Stimulated activated CD8-positive, alpha-beta memory T cell treated with anti-CD3 and anti-CD28 coated beads, Interleukin-7, amount 100 ng/mL, for 1 hour (primary cell): ENCODE measurements around the gene LMBR1L.

Source experiments
- DNase-seq, 2 donors: peaks; one replicate each; pipeline ENCODE4 v3.0.0-alpha.2; 2020; ENCODE audit warnings: low read depth in 2 of 2

The LMBR1L gene

DNA sequence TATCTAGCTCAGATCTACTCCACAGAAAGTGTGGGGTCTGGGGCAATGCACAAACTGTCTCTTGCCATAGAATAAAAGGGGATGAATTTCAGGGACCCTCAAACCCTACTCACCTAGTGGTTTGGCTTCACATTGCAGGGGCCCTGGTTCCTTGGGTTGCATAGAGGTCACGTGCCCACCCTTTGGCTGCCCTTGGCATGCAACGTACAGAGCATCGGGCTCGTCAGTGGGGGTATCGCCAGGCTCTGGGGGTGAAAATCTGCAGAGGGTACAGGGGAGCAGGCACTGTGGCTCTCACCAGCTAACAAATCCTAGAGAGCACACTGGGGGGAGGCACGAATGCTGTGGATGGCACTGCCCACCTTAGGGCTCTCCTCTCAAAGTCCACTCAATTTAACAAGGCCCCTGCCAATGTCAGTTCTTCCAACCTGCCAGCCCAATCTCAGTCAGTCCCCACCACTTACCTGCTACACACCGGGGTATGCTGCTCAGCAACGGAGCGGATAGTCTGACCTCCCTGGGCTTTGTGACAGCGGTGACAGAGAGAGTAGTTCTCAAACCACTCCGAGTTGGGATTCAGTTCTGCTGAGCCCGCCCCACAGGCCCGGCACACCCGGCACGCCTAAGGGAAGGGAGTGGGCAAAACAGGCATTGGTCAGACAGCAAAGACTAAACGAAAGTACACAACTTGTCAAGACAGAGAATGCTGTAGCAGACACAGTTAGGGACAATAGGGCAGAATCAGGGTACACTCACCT lies 58.0 kb downstream of the LMBR1L start:
- DNase-seq = no peak

DNA sequence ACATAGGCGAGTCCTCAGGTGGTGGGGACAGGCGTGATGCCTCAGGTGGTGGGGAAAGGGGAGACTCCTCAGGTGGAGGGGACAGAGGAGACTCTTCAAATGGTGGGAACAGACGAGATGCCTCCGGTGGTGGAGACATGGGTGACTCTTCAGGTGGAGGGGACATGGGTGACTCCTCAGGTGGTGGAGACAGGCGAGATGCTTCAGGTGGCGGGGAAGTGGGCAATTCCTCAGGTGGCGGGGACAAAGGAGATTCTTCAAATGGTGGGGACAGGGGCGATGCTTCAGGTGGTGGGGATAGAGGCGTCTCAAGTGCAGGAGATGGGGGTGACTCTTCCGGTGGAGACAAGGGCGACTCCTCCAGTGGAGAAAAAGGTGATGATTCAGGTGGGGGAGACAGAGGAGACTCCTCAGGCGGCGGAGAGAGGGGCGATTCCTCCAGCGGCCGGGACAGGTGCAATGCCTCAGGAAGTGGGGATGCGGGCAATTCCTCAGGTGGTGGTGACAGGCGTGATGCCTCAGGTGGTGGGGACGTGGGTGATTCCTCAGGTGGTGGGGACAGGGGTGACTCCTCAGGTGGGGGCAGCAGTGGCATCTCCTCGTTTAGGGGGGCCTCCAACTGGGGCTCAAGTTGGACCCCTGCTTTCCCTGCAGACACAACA lies 58.7 kb downstream of the LMBR1L start:
- DNase-seq = no peak

DNA sequence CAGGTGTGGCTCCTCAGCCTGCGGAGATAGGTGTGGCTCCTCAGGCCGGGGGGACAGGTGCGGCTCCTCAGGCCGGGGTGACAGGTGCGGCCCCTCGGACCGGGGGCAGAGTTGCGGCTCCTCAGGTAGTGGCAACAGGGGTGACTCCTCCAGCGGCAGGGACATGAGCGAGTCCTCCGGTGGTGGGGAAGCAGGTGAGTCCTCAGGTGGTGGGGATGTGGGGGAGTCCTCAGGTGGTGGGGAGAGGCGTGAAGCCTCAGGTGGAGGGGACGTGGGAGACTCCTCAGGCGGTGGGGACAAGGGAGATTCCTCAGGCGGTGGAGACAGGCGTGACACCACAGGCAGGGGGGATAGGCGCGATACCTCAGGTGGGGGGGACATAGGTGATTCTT lies 59.3 kb downstream of the LMBR1L start:
- no peak for DNase-seq

DNA sequence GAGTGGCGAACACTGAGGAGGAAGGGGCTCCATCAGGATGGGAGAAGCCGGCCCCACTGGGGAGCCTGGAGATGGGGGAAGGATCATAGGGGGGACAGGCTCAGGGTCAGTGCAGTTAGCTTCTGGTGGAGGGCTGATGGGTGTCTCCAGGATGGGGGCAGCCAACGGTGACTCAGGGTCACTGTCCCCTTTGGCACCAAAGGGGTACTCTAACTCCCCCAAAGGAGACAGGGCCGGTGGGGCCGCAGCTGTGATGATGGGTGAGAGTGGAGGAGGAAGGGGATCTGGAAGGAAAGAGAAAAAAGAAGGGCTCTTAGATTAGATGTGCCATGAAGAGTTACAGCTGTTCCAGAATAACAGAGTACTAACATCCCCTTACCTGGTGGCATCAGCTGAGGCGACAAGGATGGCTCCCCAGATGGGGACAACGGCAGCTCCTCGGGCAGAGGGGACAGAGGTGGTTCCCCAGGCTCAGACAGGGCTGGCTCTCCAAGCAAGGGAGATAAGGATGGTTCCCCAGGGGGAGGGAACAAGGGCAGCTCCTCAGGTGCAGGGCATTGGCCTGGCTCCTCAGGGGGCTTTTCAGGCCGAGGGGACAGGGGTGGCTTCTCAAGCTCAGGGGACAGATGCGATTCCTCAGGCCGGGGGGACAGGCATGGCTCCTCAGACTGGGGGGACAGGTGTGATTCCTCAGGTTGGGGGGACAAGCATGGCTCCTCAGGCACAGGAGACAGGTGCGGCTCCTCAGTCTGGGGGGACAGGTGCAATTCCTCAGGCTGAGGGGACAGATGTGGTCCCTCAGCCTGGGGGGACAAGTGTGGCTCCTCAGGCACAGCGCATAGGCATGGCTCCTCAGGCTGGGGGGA lies 59.9 kb downstream of the LMBR1L start:
- DNase-seq = no peak

DNA sequence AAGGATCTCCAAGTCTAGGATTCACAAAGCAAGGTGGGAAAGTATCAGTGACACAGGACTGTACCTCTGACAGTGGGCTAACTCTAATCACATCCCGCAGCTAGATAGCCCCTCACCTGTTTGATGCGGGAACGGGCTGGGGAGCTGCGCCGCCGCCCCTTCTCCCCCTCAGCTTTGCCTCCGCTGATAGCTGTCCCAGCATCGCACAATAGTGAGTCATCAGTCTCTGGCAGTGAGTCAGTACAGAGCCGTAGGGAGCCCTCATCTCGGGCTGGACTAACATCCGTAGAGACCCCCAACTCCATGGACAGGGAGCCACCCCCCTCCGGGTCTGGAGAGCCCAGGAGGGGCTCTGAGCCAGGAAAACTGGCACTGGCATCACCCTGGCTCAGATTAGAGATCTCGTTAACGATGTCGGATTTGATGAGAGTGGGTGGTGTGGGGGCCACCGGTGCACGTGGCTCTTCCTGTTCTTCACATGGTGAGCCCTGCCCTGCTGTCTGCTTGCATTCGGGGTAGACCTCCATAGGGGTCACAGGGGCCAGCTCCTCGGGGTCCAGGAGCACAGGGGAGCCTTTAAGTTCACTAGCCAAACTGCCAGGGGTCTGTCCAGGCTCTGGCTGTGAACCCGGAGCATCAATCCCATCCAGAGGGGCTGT lies 61.0 kb downstream of the LMBR1L start:
- DNase-seq = no peak

DNA sequence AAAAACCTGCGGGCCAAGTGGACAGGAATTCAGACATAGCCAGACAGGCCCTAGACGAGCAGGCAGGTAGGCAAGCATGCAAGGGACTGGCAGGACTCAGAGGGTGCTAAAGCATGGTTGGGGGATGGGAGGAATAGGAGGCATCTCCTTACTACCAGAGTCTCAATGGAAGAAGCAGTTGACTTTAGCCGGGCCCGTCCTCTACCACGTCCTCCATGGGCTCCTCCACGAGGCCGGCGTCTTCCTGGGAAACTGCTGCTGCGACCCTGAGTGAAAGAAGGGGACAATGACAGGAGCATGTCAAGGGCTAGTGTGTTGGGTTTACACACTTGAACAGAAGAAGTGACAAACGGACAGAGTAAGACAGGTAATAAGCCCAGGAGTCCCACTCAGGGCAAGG lies 61.7 kb downstream of the LMBR1L start:
- no peak for DNase-seq
